ENCODE results near the gene ACVRL1.

ACVRL1 gene

GRCh38 chr12:51922146-51922545 lies 14.8 kb downstream of the ACVRL1 start:
- no peak for TF ChIP-seq CSDC2 (CRISPR knock-in tag; IDR thresholded peaks at IDR 0.05)
- TF ChIP-seq GLIS3 (CRISPR knock-in tag; IDR thresholded peaks at IDR 0.05), result no peak
- no peak for TF ChIP-seq TSHZ2 (CRISPR knock-in tag; IDR thresholded peaks at IDR 0.05)
- ATAC-seq, result no peak

DNA sequence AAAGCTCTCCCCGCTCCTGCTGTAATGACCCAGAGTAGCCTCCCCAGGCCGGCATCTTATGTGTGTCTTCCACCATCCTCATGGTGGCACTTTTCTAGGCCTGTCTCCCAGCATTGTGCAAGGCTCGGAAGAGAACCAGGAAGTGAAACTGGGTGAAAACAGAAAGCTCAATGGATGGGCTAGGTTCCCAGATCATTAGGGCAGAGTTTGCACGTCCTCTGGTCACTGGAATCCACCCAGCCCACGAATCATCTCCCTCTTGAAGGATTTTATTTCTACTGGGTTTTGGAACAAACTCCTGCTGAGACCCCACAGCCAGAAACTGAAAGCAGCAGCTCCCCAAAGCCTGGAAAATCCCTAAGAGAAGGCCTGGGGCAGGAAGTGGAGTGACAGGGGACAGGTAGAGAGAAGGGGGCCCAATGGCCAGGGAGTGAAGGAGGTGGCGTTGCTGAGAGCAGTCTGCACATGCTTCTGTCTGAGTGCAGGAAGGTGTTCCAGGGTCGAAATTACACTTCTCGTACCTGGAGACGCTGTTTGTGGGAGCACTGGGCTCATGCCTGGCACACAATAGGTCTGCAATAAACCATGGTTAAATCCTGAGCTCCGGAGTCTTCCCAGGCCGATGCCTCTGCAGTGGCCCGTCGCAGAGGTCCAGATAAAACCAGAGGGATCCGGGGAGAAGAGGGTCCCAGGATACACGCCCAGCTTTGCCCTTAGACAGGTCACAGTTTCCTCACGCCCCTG lies 15.6 kb downstream of the ACVRL1 start:
- TF ChIP-seq ZFP3 (CRISPR knock-in tag; IDR thresholded peaks at IDR 0.05) (no peak), ARNTL (CRISPR knock-in tag; IDR thresholded peaks at IDR 0.05; ENCODE audit: borderline replicate concordance, low read depth) (no peak), ZC3H10 (CRISPR knock-in tag; IDR thresholded peaks at IDR 0.05) (no peak), PPARA (CRISPR knock-in tag; IDR thresholded peaks at IDR 0.05; ENCODE audit: borderline replicate concordance) (no peak), TCF4 (CRISPR knock-in tag; IDR thresholded peaks at IDR 0.05; ENCODE audit: borderline replicate concordance) (no peak), ESRRG (CRISPR knock-in tag; IDR thresholded peaks at IDR 0.05) (no peak), ISL1 (CRISPR knock-in tag; IDR thresholded peaks at IDR 0.05) (no peak), ZFP30 (CRISPR knock-in tag; IDR thresholded peaks at IDR 0.05) (no peak), SNAI2 (CRISPR knock-in tag; IDR thresholded peaks at IDR 0.05) (no peak), BACH2 (CRISPR knock-in tag; IDR thresholded peaks at IDR 0.05; ENCODE audit: borderline replicate concordance) (no peak), PATZ1 (CRISPR knock-in tag; IDR thresholded peaks at IDR 0.05; ENCODE audit: borderline replicate concordance) (no peak), TOX (CRISPR knock-in tag; IDR thresholded peaks at IDR 0.05; ENCODE audit: borderline replicate concordance) (no peak), ZNF565 (CRISPR knock-in tag; conservative IDR thresholded peaks at IDR 0.05; ENCODE audit: low read depth) (no peak), POU6F1 (CRISPR knock-in tag; IDR thresholded peaks at IDR 0.05; ENCODE audit: borderline replicate concordance, low read depth) (no peak), TSHZ2 (CRISPR knock-in tag; IDR thresholded peaks at IDR 0.05) (no peak), OSR1 (CRISPR knock-in tag; IDR thresholded peaks at IDR 0.05) (no peak), CSDC2 (CRISPR knock-in tag; IDR thresholded peaks at IDR 0.05) (no peak), RARB (CRISPR knock-in tag; IDR thresholded peaks at IDR 0.05) (no peak), GLIS3 (CRISPR knock-in tag; IDR thresholded peaks at IDR 0.05) (no peak)
- TF ChIP-seq, protein P1, sequence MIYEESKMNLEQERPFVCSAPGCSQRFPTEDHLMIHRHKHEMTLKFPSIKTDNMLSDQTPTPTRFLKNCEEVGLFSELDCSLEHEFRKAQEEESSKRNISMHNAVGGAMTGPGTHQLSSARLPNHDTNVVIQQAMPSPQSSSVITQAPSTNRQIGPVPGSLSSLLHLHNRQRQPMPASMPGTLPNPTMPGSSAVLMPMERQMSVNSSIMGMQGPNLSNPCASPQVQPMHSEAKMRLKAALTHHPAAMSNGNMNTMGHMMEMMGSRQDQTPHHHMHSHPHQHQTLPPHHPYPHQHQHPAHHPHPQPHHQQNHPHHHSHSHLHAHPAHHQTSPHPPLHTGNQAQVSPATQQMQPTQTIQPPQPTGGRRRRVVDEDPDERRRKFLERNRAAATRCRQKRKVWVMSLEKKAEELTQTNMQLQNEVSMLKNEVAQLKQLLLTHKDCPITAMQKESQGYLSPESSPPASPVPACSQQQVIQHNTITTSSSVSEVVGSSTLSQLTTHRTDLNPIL (CRISPR knock-in tag; IDR thresholded peaks at IDR 0.05; ENCODE audit: low read depth), result no peak
- ATAC-seq, result no peak
